Calu3 (cell line): ENCODE data around the gene GNLY. TPM values are rescaled to one million over a fixed set of nuclear protein-coding genes. Genes with fewer than 3 reads are reported as not detected.

ENCODE experiments used
- BruUV-seq: library from RNA; stranded (reverse); fragments of 400-500 nt; replicated peaks from 2 replicates; lab custom pipeline; 2021; lab: Mats Ljungman, UMichigan
- CTCF ChIA-PET: fragments of 300-600 bp; sonication (Branson Sonifier 250); formaldehyde crosslinking; loops from one replicate; lab custom pipeline; 2022; ENCODE audit warnings: antibody characterized with exemption; lab: Charles Lee
- DNase-seq: peaks from one replicate; pipeline ENCODE4 v3.0.0; 2022
- H3K27ac Mint-ChIP-seq: one replicate; pipeline ENCODE4 v1.8.0; 2022; ENCODE audit warnings: mixed read lengths; ENCODE audit not compliant: unreplicated experiment
- H3K27me3 Mint-ChIP-seq: one replicate; pipeline ENCODE4 v1.8.0; 2022; ENCODE audit warnings: mixed read lengths; ENCODE audit not compliant: unreplicated experiment
- H3K36me3 Mint-ChIP-seq: one replicate; pipeline ENCODE4 v1.8.0; 2022; ENCODE audit warnings: mild to moderate bottlenecking, moderate library complexity, mixed read lengths; ENCODE audit not compliant: insufficient read depth, unreplicated experiment
- H3K4me1 Mint-ChIP-seq: one replicate; pipeline ENCODE4 v1.8.0; 2022; ENCODE audit warnings: mild to moderate bottlenecking, low read depth, mixed read lengths; ENCODE audit not compliant: unreplicated experiment
- H3K4me3 Mint-ChIP-seq: one replicate; pipeline ENCODE4 v1.8.0; 2022; ENCODE audit warnings: mild to moderate bottlenecking, low read depth, moderate library complexity, mixed read lengths; ENCODE audit not compliant: unreplicated experiment
- H3K9me3 Mint-ChIP-seq: one replicate; pipeline ENCODE4 v1.8.0; 2022; ENCODE audit warnings: low read depth, mixed read lengths; ENCODE audit not compliant: unreplicated experiment
- CTCF ChIP-seq: fragments of 200-600 bp; IDR thresholded peaks from one replicate; pipeline ENCODE4 v1.8.0; 2022; ENCODE audit warnings: antibody characterized with exemption; ENCODE audit not compliant: unreplicated experiment
- intact Hi-C: fragments of 100-400 bp; cut with micrococcal nuclease; formaldehyde crosslinking; loops from one replicate; pipeline ENCODE4 v1.10.0; 2022; ENCODE audit not compliant: unreplicated experiment
- total RNA-seq: library from RNA; stranded (reverse); gene quantifications from 2 replicates; pipeline ENCODE4 v1.2.3, GENCODE V29; 2022

Gene GNLY
- total RNA-seq, 1 experiment from 2014 or later = not detected

DNA sequence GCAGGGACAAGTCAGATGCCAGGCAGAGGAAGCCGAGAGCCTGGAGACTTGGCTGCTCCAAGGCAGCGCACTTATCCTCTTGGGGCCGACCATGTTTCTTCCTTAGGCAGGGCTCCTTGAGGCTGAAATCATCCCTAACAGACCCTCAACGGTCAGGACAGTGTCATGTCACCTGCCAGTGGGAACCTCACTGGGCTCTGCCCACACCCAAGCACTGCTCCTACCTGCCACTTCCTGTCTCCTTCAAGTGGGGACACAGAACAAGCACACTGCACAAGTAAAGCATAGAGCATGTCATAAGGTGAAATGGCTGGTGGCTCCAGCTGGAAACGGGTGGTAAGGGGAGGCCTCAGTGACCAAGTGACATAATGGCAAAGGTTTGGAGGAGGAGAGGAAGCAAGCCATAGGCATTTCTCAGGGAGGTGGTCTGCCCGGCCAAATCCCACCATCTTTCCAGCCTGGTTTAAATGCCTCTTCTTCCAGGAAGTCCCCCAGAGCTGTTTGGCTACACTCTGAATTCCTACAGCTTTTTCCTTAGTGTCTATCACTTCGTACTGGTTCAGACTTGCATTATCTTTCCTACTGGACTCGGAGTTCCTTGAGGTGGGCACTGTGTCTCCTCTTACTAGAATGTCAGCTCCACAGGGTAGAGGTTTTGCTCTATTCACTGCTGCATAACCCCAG, 52.3 kb downstream of the GNLY start:
- CTCF ChIA-PET = interaction anchor here (0.5 to 0.7 kb wide), 2 partner anchors 27 to 156 kb away, joined by 3 to 8 read pairs; no protein-coding TSS in a partner anchor
- H3K4me1 Mint-ChIP-seq = peaks cover 36% of the 10 kb centered on the region
- H3K4me3 Mint-ChIP-seq = no peak overlapping the region
- intact Hi-C loops = no loop called here
- H3K27me3 Mint-ChIP-seq = peaks cover 28% of the 10 kb centered on the region
- peaks cover 14% of the 10 kb centered on the region for H3K36me3 Mint-ChIP-seq
- no peaks in the 10 kb centered on the region for H3K9me3 Mint-ChIP-seq
- H3K27ac Mint-ChIP-seq = no peak overlapping the region
- no peak for TF ChIP-seq CTCF
- DNase-seq = no peak
- BruUV-seq = no TSS peak

DNA sequence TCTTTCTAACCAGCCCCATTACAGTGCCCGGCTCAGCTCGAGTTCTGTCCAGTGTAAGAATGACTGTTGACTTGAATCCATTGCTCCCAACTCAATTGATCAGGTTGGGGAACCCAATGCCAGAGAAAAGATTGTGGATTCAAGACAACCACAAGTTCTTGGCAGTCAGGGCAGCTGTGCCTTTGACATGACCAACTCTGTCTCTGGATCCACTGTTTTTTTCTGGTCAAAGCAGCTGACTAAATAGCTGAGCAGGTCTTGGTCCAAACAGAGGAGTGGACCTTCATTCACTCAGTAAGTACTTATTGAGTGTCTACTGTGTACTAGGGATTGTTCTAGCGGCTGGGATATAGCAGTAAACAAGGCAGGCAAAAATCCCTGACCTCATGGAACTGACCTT, 53.3 kb downstream of the GNLY start:
- TF ChIP-seq CTCF = no peak
- no peak overlapping the region for H3K4me3 Mint-ChIP-seq
- intact Hi-C loops = no loop called here
- no TSS peak for BruUV-seq
- peaks cover 26% of the 10 kb centered on the region for H3K4me1 Mint-ChIP-seq
- H3K9me3 Mint-ChIP-seq = no peaks in the 10 kb centered on the region
- peaks cover 5% of the 10 kb centered on the region for H3K36me3 Mint-ChIP-seq
- no peak for DNase-seq
- no peak overlapping the region for H3K27ac Mint-ChIP-seq
- CTCF ChIA-PET = no interaction called here
- peaks cover 37% of the 10 kb centered on the region for H3K27me3 Mint-ChIP-seq

DNA sequence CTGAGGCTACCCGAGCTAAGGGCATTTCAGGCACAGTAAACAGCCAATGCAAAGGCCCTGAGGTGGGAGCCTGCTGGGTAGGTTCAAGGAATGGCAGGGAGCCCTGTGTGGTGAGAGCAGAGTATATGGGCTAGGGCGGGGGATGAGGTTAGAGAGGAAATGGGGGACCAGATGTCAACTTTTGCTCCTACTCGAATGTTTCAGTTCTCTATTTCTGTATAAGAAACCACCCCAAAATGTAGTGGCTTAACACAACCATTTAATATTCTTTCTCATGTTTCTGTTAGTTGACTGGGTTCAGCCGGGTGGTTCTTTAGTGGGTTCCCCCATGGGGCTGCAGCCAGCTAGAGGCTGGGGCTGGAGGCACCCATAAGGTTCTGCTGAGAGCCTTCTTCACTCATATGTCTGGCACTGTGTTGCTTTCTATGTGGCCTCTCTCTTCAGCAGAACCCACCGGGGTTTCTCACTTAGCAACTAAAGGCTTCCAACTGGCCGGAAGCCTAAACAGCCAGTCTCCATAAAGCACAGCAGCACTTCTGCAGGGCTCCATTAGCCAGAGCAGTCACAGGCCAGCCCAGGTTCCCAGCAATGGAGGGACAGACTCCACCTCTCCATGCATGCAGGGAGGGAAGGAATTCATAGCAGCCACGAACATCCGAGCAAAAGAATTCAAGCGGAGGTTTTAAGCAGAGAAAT, 54.0 kb downstream of the GNLY start:
- TF ChIP-seq CTCF = no peak
- intact Hi-C loops = no loop called here
- H3K4me1 Mint-ChIP-seq = peaks cover 19% of the 10 kb centered on the region
- CTCF ChIA-PET = interaction anchor here (2.7 kb wide), 1 partner anchor 24 kb away, joined by 8 read pairs; no protein-coding TSS in a partner anchor
- H3K36me3 Mint-ChIP-seq = no peaks in the 10 kb centered on the region
- H3K27ac Mint-ChIP-seq = no peak overlapping the region
- peaks cover 45% of the 10 kb centered on the region for H3K27me3 Mint-ChIP-seq
- DNase-seq = no peak
- H3K4me3 Mint-ChIP-seq = no peak overlapping the region
- no TSS peak for BruUV-seq
- no peaks in the 10 kb centered on the region for H3K9me3 Mint-ChIP-seq

Other genes starting within 250 kb of the GNLY start
- 387 and 393 TPM in 2 replicates for gene MAT2A, start 155.2 kb upstream of the GNLY start, total RNA-seq
- 66.2 and 67.7 TPM in 2 replicates for gene GGCX, start 132.9 kb upstream of the GNLY start, total RNA-seq
- gene VAMP8, start 116.8 kb upstream of the GNLY start, total RNA-seq = 90.8 and 107 TPM in 2 replicates
- 10.0 and 10.1 TPM in 2 replicates for gene VAMP5, start 109.9 kb upstream of the GNLY start, total RNA-seq
- 101 and 102 TPM in 2 replicates for gene RNF181, start 98.6 kb upstream of the GNLY start, total RNA-seq
- 12.1 and 13.3 TPM in 2 replicates for gene TMEM150A, start 91.7 kb upstream of the GNLY start, total RNA-seq
- 39.2 and 40.4 TPM in 2 replicates for gene C2orf68, start 82.3 kb upstream of the GNLY start, total RNA-seq
- gene USP39, start 78.2 kb upstream of the GNLY start, total RNA-seq = 58.4 and 62.6 TPM in 2 replicates
- gene SFTPB, start 26.2 kb upstream of the GNLY start, total RNA-seq = not detected in 2 replicates
- gene ATOH8, start 59.6 kb downstream of the GNLY start, total RNA-seq = 0.19 and 0.47 TPM in 2 replicates
- 3.5 and 3.8 TPM in 2 replicates for gene ST3GAL5, start 194.6 kb downstream of the GNLY start, total RNA-seq